ENCODE measurements around the gene PAQR3.
"Not testable (repeated sequence)": the region's sequence is repeated elsewhere in the genome, so short reads cannot be mapped to it uniquely, and the experiment has no call there.

Gene PAQR3

GRCh38 chr4:78928835-78929234 is 10.4 kb downstream of the PAQR3 start:
- Histone ChIP-seq H3K36me3 (ENCODE audit: control insufficient read depth, insufficient read depth, low read length) (peaks cover 78% of the 10 kb centered on the region), H3K27me3 (ENCODE audit: control insufficient read depth, insufficient read depth, low read length) (no peaks in the 10 kb centered on the region), H3K9me3 (ENCODE audit: control insufficient read depth, insufficient read depth, low read length) (no peaks in the 10 kb centered on the region), H3K4me1 (ENCODE audit: control insufficient read depth, insufficient read depth, low read length) (no peaks in the 10 kb centered on the region), H3K4me3 (ENCODE audit: low read depth, low read length) (no peak overlapping the region), H3K27ac (ENCODE audit: low read depth, low read length) (no peak overlapping the region), H3K9ac (ENCODE audit: low read depth, low read length) (no peak overlapping the region)

DNA sequence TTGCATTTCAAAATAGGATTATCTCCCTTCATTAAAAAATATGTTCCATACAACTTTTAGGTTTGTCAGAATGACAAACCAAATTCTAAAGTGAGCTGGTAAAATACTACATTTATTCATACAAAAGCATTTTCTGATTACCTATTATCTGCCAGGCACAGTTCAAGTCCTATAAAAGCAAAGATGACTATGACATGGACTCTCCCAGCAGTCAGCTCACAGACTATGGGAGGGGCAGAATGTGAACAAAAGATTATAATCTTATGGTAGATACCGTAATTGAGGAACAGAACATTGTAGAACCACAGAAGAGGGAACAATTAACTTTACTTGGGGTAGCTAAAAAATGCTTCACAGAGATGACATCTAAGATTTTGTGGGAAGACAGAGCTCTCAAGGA is 12.4 kb downstream of the PAQR3 start:
- H3K9me3 ChIP-seq (ENCODE audit: control insufficient read depth, insufficient read depth, low read length): no peaks in the 10 kb centered on the region
- H3K4me3 ChIP-seq (ENCODE audit: low read depth, low read length): no peak overlapping the region
- H3K9ac ChIP-seq (ENCODE audit: low read depth, low read length): no peak overlapping the region
- peaks cover 77% of the 10 kb centered on the region for H3K36me3 ChIP-seq (ENCODE audit: control insufficient read depth, insufficient read depth, low read length)
- H3K27me3 ChIP-seq (ENCODE audit: control insufficient read depth, insufficient read depth, low read length): no peaks in the 10 kb centered on the region
- H3K27ac ChIP-seq (ENCODE audit: low read depth, low read length): no peak overlapping the region
- H3K4me1 ChIP-seq (ENCODE audit: control insufficient read depth, insufficient read depth, low read length): no peaks in the 10 kb centered on the region

DNA sequence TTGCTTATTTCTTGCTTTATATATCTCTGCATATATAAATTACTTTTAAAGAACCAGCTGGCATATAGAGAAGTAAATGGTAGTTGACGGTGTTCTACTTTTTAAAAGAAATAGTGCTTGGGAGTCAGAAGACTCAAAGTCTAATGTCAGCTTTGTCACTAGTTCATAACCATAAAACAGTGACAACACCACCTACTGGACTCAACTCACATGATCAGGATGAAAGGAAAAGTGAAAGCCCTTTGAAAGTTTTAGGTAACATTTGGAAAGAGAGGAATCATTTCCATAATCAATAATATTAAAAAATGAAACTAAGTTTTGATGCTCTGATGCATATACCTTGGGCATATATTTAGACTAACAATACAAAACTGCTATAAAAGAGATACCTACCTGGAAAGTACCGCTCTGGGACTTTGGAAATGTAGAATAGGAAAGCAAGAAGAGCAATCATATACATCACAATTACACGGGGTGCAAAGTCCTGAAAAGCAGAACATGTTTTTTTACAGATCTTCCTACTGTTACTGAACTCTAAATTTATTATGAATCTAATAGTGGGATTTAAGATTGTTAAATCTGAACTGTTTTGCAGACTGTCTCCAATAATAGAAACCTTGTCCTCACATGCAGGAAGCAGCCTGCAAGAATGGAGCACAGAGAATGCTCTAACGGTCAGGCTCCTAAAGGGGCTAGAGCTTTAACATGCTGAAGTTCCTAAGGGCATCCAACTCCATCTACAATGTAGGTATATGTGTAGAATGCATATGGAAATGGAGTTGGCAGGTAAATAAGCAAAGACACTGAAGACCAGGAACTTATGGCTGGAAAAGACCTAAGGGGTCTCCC is 15.6 kb downstream of the PAQR3 start:
- Histone ChIP-seq H3K36me3 (ENCODE audit: control insufficient read depth, insufficient read depth, low read length) (peaks cover 77% of the 10 kb centered on the region), H3K27ac (ENCODE audit: low read depth, low read length) (no peak overlapping the region), H3K27me3 (ENCODE audit: control insufficient read depth, insufficient read depth, low read length) (no peaks in the 10 kb centered on the region), H3K4me3 (ENCODE audit: low read depth, low read length) (no peak overlapping the region), H3K9me3 (ENCODE audit: control insufficient read depth, insufficient read depth, low read length) (no peaks in the 10 kb centered on the region), H3K9ac (ENCODE audit: low read depth, low read length) (no peak overlapping the region), H3K4me1 (ENCODE audit: control insufficient read depth, insufficient read depth, low read length) (no peaks in the 10 kb centered on the region)

DNA sequence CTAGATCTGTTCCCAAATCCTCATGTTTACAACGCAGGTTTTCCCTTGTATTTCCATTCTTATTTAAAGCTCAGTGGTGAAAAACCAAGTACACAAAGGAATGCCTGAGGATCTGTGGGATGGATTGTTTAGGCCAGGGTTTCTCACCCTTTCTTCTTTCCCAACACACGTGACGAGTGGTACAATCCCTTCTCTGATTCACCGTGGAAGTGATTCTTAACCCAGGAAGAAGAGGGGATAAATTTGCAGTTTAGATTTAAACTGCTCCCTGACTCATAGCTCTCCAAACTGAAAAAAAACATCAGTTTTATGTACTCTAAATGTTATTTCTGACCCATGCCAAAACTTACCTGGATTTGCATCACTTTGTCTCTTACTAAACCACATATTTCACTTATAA is 17.0 kb downstream of the PAQR3 start:
- Histone ChIP-seq H3K9me3 (ENCODE audit: control insufficient read depth, insufficient read depth, low read length) (no peaks in the 10 kb centered on the region), H3K27ac (ENCODE audit: low read depth, low read length) (peak overlapping the region; percentile 29), H3K27me3 (ENCODE audit: control insufficient read depth, insufficient read depth, low read length) (no peaks in the 10 kb centered on the region), H3K9ac (ENCODE audit: low read depth, low read length) (no peak overlapping the region), H3K4me1 (ENCODE audit: control insufficient read depth, insufficient read depth, low read length) (no peaks in the 10 kb centered on the region), H3K36me3 (ENCODE audit: control insufficient read depth, insufficient read depth, low read length) (peaks cover 69% of the 10 kb centered on the region), H3K4me3 (ENCODE audit: low read depth, low read length) (no peak overlapping the region)

DNA sequence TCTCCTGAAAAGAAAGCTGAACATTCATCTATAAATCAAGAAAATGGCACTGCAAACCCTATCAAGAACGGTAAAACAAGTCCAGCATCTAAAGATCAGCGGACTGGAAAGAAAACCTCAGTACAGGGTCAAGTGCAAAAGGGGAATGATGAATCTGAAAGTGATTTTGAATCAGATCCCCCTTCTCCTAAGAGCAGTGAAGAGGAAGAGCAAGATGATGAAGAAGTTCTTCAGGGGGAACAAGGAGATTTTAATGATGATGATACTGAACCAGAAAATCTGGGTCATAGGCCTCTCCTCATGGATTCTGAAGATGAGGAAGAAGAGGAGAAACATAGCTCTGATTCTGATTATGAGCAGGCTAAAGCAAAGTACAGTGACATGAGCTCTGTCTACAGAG is 28.6 kb downstream of the PAQR3 start:
- Histone ChIP-seq H3K9me3 (ENCODE audit: control insufficient read depth, insufficient read depth, low read length) (no peaks in the 10 kb centered on the region), H3K4me3 (ENCODE audit: low read depth, low read length) (no peak overlapping the region), H3K27ac (ENCODE audit: low read depth, low read length) (no peak overlapping the region), H3K9ac (ENCODE audit: low read depth, low read length) (no peak overlapping the region), H3K27me3 (ENCODE audit: control insufficient read depth, insufficient read depth, low read length) (no peaks in the 10 kb centered on the region), H3K4me1 (ENCODE audit: control insufficient read depth, insufficient read depth, low read length) (no peaks in the 10 kb centered on the region), H3K36me3 (ENCODE audit: control insufficient read depth, insufficient read depth, low read length) (peaks cover 24% of the 10 kb centered on the region)

- H3K36me3 ChIP-seq (ENCODE audit: control insufficient read depth, insufficient read depth, low read length): 0 out of 2 replicates have a peak, but pooled peaks cover 13% of the 10 kb centered on the region
- H3K4me3 ChIP-seq (ENCODE audit: low read depth, low read length); H3K9me3 ChIP-seq (ENCODE audit: control insufficient read depth, insufficient read depth, low read length); H3K4me1 ChIP-seq (ENCODE audit: control insufficient read depth, insufficient read depth, low read length); H3K27me3 ChIP-seq (ENCODE audit: control insufficient read depth, insufficient read depth, low read length); H3K9ac ChIP-seq (ENCODE audit: low read depth, low read length); H3K27ac ChIP-seq (ENCODE audit: low read depth, low read length): not testable (repeated sequence)
Measured at GRCh38 chr4:78908974-78909373, 30.3 kb downstream of the PAQR3 start.

- Histone ChIP-seq H3K36me3 (ENCODE audit: control insufficient read depth, insufficient read depth, low read length) (0 out of 2 replicates have a peak, but pooled peaks cover 13% of the 10 kb centered on the region), H3K9ac (ENCODE audit: low read depth, low read length) (no peak overlapping the region), H3K27me3 (ENCODE audit: control insufficient read depth, insufficient read depth, low read length) (no peaks in the 10 kb centered on the region), H3K4me1 (ENCODE audit: control insufficient read depth, insufficient read depth, low read length) (no peaks in the 10 kb centered on the region), H3K27ac (ENCODE audit: low read depth, low read length) (no peak overlapping the region), H3K4me3 (ENCODE audit: low read depth, low read length) (no peak overlapping the region), H3K9me3 (ENCODE audit: control insufficient read depth, insufficient read depth, low read length) (no peaks in the 10 kb centered on the region)
Measured at GRCh38 chr4:78907638-78908037, 31.6 kb downstream of the PAQR3 start.

GRCh38 chr4:78904143-78904542 is 35.1 kb downstream of the PAQR3 start:
- Histone ChIP-seq H3K9me3 (ENCODE audit: control insufficient read depth, insufficient read depth, low read length) (no peaks in the 10 kb centered on the region), H3K27me3 (ENCODE audit: control insufficient read depth, insufficient read depth, low read length) (no peaks in the 10 kb centered on the region), H3K4me3 (ENCODE audit: low read depth, low read length) (no peak overlapping the region), H3K9ac (ENCODE audit: low read depth, low read length) (no peak overlapping the region), H3K27ac (ENCODE audit: low read depth, low read length) (no peak overlapping the region), H3K4me1 (ENCODE audit: control insufficient read depth, insufficient read depth, low read length) (no peaks in the 10 kb centered on the region), H3K36me3 (ENCODE audit: control insufficient read depth, insufficient read depth, low read length) (no peaks in the 10 kb centered on the region)

GRCh38 chr4:78902298-78902697 is 36.9 kb downstream of the PAQR3 start:
- no peaks in the 10 kb centered on the region for H3K4me1 ChIP-seq (ENCODE audit: control insufficient read depth, insufficient read depth, low read length)
- no peaks in the 10 kb centered on the region for H3K36me3 ChIP-seq (ENCODE audit: control insufficient read depth, insufficient read depth, low read length)
- H3K9me3 ChIP-seq (ENCODE audit: control insufficient read depth, insufficient read depth, low read length): no peaks in the 10 kb centered on the region
- no peak overlapping the region for H3K4me3 ChIP-seq (ENCODE audit: low read depth, low read length)
- H3K9ac ChIP-seq (ENCODE audit: low read depth, low read length): no peak overlapping the region
- H3K27me3 ChIP-seq (ENCODE audit: control insufficient read depth, insufficient read depth, low read length): no peaks in the 10 kb centered on the region
- H3K27ac ChIP-seq (ENCODE audit: low read depth, low read length): no peak overlapping the region

- Histone ChIP-seq H3K27ac (ENCODE audit: low read depth, low read length) (no peak overlapping the region), H3K4me3 (ENCODE audit: low read depth, low read length) (no peak overlapping the region), H3K4me1 (ENCODE audit: control insufficient read depth, insufficient read depth, low read length) (no peaks in the 10 kb centered on the region), H3K27me3 (ENCODE audit: control insufficient read depth, insufficient read depth, low read length) (no peaks in the 10 kb centered on the region), H3K9me3 (ENCODE audit: control insufficient read depth, insufficient read depth, low read length) (no peaks in the 10 kb centered on the region), H3K36me3 (ENCODE audit: control insufficient read depth, insufficient read depth, low read length) (no peaks in the 10 kb centered on the region), H3K9ac (ENCODE audit: low read depth, low read length) (no peak overlapping the region)
Measured at GRCh38 chr4:78901882-78902281, 37.4 kb downstream of the PAQR3 start.

- no peak overlapping the region for H3K9ac ChIP-seq (ENCODE audit: low read depth, low read length)
- H3K36me3 ChIP-seq (ENCODE audit: control insufficient read depth, insufficient read depth, low read length): peaks cover 6% of the 10 kb centered on the region; the same call in 1 of the 2 replicates
- H3K27ac ChIP-seq (ENCODE audit: low read depth, low read length): no peak overlapping the region
- H3K27me3 ChIP-seq (ENCODE audit: control insufficient read depth, insufficient read depth, low read length): no peaks in the 10 kb centered on the region
- no peaks in the 10 kb centered on the region for H3K4me1 ChIP-seq (ENCODE audit: control insufficient read depth, insufficient read depth, low read length)
- no peak overlapping the region for H3K4me3 ChIP-seq (ENCODE audit: low read depth, low read length)
- H3K9me3 ChIP-seq (ENCODE audit: control insufficient read depth, insufficient read depth, low read length): no peaks in the 10 kb centered on the region
Measured at GRCh38 chr4:78899302-78899701, 39.9 kb downstream of the PAQR3 start.

Data from HUES48 (cell line).